Coronary artery (tissue), 2 donors: ENCODE results near the gene LMAN1L.

ENCODE experiments used
- DNase-seq: peaks from one replicate; pipeline ENCODE4 v3.0.0-alpha.2; 2017; ENCODE audit warnings: low spot score
- H3K27ac ChIP-seq, 2 donors: fragments of 200-600 bp; sonication (generic); one replicate each; pipeline ENCODE4 v1.5.1; 2016 to 2019
- H3K4me3 ChIP-seq: fragments of 200-600 bp; sonication (generic); 2 replicates; pipeline ENCODE4 v1.5.1; 2016; ENCODE audit warnings: mild to moderate bottlenecking, moderate library complexity
- CTCF ChIP-seq: fragments of 200-600 bp; sonication (generic); IDR thresholded peaks from one replicate; pipeline ENCODE4 v1.5.1; 2019; ENCODE audit warnings: antibody characterized with exemption

The LMAN1L gene

GRCh38 chr15:74863239-74864056, 50.8 kb downstream of the LMAN1L start:
- DNase-seq: no peak
- Histone ChIP-seq H3K4me3 (no peak overlapping the region), H3K27ac (no peak overlapping the region)
- no peak for TF ChIP-seq CTCF

GRCh38 chr15:74864296-74864695, 51.7 kb downstream of the LMAN1L start:
- TF ChIP-seq CTCF: no peak
- H3K4me3 ChIP-seq: no peak overlapping the region
- H3K27ac ChIP-seq: no peak overlapping the region
- DNase-seq: no peak

GRCh38 chr15:74865316-74865715, 52.7 kb downstream of the LMAN1L start:
- Histone ChIP-seq H3K27ac (no peak overlapping the region), H3K4me3 (no peak overlapping the region)
- DNase-seq: no peak
- no peak for TF ChIP-seq CTCF

- H3K27ac ChIP-seq: no peak overlapping the region
- TF ChIP-seq CTCF: no peak
- no peak overlapping the region for H3K4me3 ChIP-seq
- DNase-seq: no peak
These were observed 53.5 kb downstream of the LMAN1L start for GRCh38 chr15:74866090-74866489.

GRCh38 chr15:74867466-74868038, 54.9 kb downstream of the LMAN1L start:
- Histone ChIP-seq H3K4me3 (no peak overlapping the region), H3K27ac (peak overlapping the region in 1 of 2 donors; percentile 62)
- no peak for DNase-seq
- TF ChIP-seq CTCF: no peak

GRCh38 chr15:74868059-74868458, 55.4 kb downstream of the LMAN1L start:
- peak overlapping the region in 1 of 2 donors; percentile 62 for H3K27ac ChIP-seq
- TF ChIP-seq CTCF: no peak
- no peak for DNase-seq
- H3K4me3 ChIP-seq: no peak overlapping the region

GRCh38 chr15:74869372-74869725, 56.7 kb downstream of the LMAN1L start:
- Histone ChIP-seq H3K27ac (peak overlapping the region in 1 of 2 donors; percentile 74), H3K4me3 (peak overlapping the region; percentile 27)
- no peak for DNase-seq
- no peak for TF ChIP-seq CTCF
